Medulla oblongata (tissue), 1 donor: ENCODE data around the gene PLA2G15.

Source experiments
- DNase-seq: peaks from one replicate; pipeline ENCODE4 v3.0.0-alpha.2; 2015; ENCODE audit errors: extremely low spot score

Gene PLA2G15

GRCh38 chr16:68298907-68299561 is 53.9 kb downstream of the PLA2G15 start:
- DNase-seq: peak; percentile 49

DNA sequence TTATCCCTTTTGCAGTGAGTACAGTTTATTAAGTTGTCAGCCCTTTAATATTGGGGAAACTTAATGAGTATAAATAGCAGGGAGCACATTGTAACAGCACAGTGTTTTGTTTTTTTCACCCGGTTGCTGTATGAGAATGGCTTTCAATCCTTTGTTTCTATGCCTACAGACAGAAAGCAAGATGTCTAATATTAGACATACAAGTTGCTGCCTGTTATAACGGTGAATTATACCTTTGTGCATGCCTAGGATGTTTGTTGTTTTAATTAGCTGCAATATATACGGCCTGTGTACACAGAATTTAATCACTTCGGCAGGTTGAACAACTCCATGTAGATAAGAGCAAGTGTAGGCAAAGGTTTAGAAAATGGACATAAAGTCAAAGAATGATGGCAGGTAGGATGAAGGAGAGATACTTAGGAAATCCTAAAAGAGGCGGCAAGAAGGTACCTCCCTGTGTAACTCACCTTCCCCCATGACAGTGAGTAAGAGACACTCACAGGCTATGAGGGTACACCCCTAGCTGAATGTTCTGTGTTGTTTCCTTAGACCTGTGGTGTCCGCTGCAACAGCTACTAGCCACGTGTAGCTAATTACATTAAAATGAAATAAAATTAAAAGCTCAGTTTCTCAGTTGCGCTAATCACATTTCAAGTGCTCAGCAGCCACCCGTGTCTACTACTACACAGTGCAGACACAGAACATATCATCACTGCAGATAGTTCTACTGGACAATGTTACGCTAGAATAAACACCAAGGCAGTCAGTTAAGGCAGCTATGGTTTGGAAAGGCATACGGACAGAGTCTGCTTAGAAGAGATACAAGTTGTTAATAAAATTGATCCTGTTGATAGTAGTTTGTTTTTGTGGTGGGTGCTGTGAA is 54.6 kb downstream of the PLA2G15 start:
- DNase-seq: no peak

DNA sequence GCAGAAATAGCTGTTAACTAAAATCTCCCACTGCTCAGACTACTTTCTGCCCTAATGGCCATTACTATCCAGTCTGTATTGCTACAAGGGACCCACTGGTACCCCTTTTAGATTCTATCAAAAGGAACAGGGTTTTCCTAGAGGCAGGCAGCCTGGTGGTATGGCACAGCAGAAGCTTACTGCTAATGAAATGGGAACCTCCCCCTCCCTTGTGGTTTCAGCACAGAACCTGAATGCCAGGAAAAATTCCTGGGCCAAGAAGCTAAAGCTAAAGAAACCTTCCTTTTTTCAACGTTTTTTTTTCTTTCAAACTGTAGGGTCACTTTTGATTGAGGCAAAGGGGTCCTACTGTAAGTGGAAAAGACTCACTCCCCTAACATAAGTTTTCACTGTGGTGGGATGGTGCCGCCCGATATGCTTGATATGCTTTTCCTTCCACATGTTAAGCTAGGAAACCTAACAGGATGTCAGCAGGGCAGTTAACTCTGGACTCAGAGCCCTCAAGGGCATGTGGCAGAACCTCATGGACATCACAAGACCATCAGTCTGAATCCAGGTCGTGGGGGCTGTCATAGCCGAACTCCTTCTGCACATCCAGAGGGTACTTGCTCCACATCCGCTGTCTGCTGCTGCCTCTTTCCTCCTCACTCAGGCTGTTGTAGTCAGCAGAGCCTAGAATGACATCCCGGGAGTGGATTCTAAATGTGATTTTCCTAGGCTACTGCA is 55.7 kb downstream of the PLA2G15 start:
- DNase-seq: no peak

DNA sequence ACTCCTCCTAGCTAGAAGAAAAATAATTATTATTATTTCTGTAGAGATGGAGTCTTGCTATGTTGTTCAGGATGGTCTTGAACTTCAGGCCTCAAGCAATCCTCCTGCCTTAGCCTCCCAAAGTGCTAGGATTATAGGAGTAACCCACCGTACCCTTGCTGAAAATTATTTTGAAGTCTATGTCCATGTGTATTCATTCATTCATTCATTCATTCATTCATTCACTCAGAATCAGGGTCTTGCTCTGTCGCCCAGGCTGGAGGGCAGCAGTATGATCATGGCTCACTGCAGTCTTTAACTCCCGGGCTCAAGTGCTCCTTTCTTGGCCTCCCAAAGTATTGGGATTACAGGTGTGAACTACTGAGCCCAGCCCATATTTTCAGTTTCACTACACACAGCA is 61.5 kb downstream of the PLA2G15 start:
- no peak for DNase-seq

GRCh38 chr16:68309799-68310198 is 64.6 kb downstream of the PLA2G15 start:
- no peak for DNase-seq

DNA sequence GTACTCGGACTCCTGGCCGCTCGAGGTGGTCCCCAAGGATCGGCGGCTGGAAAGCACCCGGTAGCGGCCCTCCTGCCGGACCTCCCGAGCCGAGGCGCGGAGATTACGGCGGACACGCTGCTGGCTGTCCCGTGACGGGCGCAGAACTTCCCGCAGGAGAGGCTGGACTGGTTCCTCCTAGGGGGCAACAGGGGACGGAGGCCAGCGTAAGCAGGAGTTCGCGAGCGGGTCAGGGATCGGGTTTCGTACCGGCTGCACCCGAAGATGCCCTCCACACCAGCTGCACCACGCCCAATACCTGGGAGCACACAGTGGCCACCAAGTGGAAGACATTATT is 65.2 kb downstream of the PLA2G15 start:
- no peak for DNase-seq
